Neural cell (in vitro differentiated cells): ENCODE measurements around the gene ZNF607. TPM values are rescaled to one million over a fixed set of nuclear protein-coding genes. Genes with fewer than 3 reads are reported as not detected.

Experiments used
- H2AFZ ChIP-seq: fragments of 200-600, 300-800 bp; sonication (generic), shearing (Covaris generic); 2 replicates; pipeline ENCODE4 v1.6.0; 2014; ENCODE audit warnings: low read depth, mild to moderate bottlenecking, antibody characterized with exemption, low read length, moderate library complexity
- H3F3A ChIP-seq: fragments of 200-600 bp; shearing (Covaris generic); 2 replicates; pipeline ENCODE4 v1.6.1; 2016; ENCODE audit warnings: mild to moderate bottlenecking, moderate library complexity, mixed read lengths, antibody characterized with exemption, low read length; ENCODE audit not compliant: insufficient read depth, poor library complexity, severe bottlenecking
- H3K27ac ChIP-seq: fragments of 200-600, 300-800 bp; sonication (generic), shearing (Covaris generic); 2 replicates; pipeline ENCODE4 v1.5.1; 2014; ENCODE audit warnings: mild to moderate bottlenecking, low read length, moderate library complexity
- H3K27me3 ChIP-seq: fragments of 300-800, 200-600 bp; sonication (generic), shearing (Covaris generic); 2 replicates; pipeline ENCODE4 v1.6.0; 2014; ENCODE audit warnings: mild to moderate bottlenecking, low read depth, low read length, moderate library complexity; ENCODE audit not compliant: insufficient read depth
- H3K36me3 ChIP-seq: fragments of 300-800, 200-600 bp; sonication (generic), shearing (Covaris generic); 2 replicates; pipeline ENCODE4 v1.5.1; 2014; ENCODE audit warnings: mild to moderate bottlenecking, antibody characterized with exemption, low read length, moderate library complexity; ENCODE audit not compliant: insufficient read depth
- H3K4me2 ChIP-seq: fragments of 300-800, 200-600 bp; sonication (generic), shearing (Covaris generic); 2 replicates; pipeline ENCODE4 v1.6.0; 2014; ENCODE audit warnings: mild to moderate bottlenecking, low read length
- H3K4me3 ChIP-seq: fragments of 300-800, 200-600 bp; sonication (generic), shearing (Covaris generic); 2 replicates; pipeline ENCODE4 v1.5.1; 2014; ENCODE audit warnings: mild to moderate bottlenecking, low read length, moderate library complexity
- H3K79me2 ChIP-seq: fragments of 200-600 bp; shearing (Covaris generic); replicated peaks from 2 replicates; pipeline ENCODE4 v1.6.0; 2014; ENCODE audit warnings: mild to moderate bottlenecking, low read length, moderate library complexity; ENCODE audit not compliant: insufficient read depth
- H3K9ac ChIP-seq: fragments of 300-800, 200-600 bp; sonication (generic), shearing (Covaris generic); 2 replicates; pipeline ENCODE4 v1.6.1; 2016; ENCODE audit warnings: mild to moderate bottlenecking, low read length, mixed read lengths
- H3K9me2 ChIP-seq: fragments of 200-600 bp; shearing (Covaris generic); 2 replicates; pipeline ENCODE4 v1.6.1; 2016; ENCODE audit warnings: mild to moderate bottlenecking, low read length, mixed read lengths; ENCODE audit not compliant: insufficient read depth
- H3K9me3 ChIP-seq: fragments of 200-600, 300-800 bp; sonication (generic), shearing (Covaris generic); 2 replicates; pipeline ENCODE4 v1.6.1; 2016; ENCODE audit warnings: mild to moderate bottlenecking, mixed run types, low read length, moderate library complexity, mixed read lengths
- H4K20me1 ChIP-seq: fragments of 200-600 bp; shearing (Covaris generic); 2 replicates; pipeline ENCODE4 v1.6.1; 2016; ENCODE audit warnings: mild to moderate bottlenecking, mixed run types; ENCODE audit not compliant: insufficient read depth
- EP300 ChIP-seq: fragments of 450-650 bp; conservative IDR thresholded peaks from 2 replicates; pipeline ENCODE4 v1.6.1; 2014; ENCODE audit warnings: antibody characterized with exemption, mild to moderate bottlenecking, moderate library complexity; ENCODE audit not compliant: poor library complexity, severe bottlenecking
- EZH2 ChIP-seq: fragments of 200-600, 300-800 bp; shearing (Covaris generic), sonication (generic); IDR thresholded peaks from 2 replicates; pipeline ENCODE4 v1.6.1; 2014; ENCODE audit warnings: antibody characterized with exemption, low read length, borderline replicate concordance, mild to moderate bottlenecking; ENCODE audit not compliant: insufficient read depth, poor library complexity, severe bottlenecking
- MXI1 ChIP-seq: fragments of 450-650 bp; conservative IDR thresholded peaks from 2 replicates; pipeline ENCODE4 v1.6.1; 2014; ENCODE audit warnings: antibody characterized with exemption, mild to moderate bottlenecking; ENCODE audit not compliant: poor library complexity, severe bottlenecking
- SMC3 ChIP-seq: fragments of 450-650 bp; conservative IDR thresholded peaks from 2 replicates; pipeline ENCODE4 v1.6.1; 2014; ENCODE audit warnings: antibody characterized with exemption, mild to moderate bottlenecking, moderate library complexity; ENCODE audit not compliant: poor library complexity
- polyA plus RNA-seq: library from polyadenylated mRNA; depleted of rRNA; stranded (reverse); fragments of >200 nt; gene quantifications from 2 replicates; pipeline ENCODE4 v1.2.3, GENCODE V29; 2014
- TF ChIP-seq, protein P1 (sequence below): fragments of 450-650 bp; IDR thresholded peaks from 2 replicates; pipeline ENCODE4 v1.5.1; 2014; ENCODE audit warnings: antibody characterized with exemption, mild to moderate bottlenecking, moderate library complexity; ENCODE audit not compliant: poor library complexity, severe bottlenecking
- TF ChIP-seq, protein P2 (sequence below): IDR thresholded peaks from 2 replicates; pipeline ENCODE4 v1.6.1; 2012; ENCODE audit warnings: borderline replicate concordance

The ZNF607 gene
- polyA plus RNA-seq, 1 donor from 2014 or later = 13.4 TPM

DNA sequence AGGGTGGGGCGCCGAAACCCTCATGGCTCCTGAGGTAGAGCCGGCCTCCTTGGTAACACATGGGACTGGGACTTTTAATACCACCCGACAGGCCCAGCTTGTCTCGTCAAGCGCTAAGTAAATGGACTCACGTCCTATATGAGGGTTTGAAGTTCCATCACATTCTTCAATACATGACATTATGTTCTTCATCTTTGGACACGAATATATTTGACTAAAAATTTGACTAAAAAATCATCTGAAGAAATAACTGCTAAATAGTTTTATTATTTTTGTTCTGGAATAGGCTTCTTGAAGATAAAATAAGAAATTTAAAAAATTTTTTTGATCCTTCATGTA is 335 bp upstream of the ZNF607 start:
- H3K9ac ChIP-seq = peak overlapping the region; percentile 85

DNA sequence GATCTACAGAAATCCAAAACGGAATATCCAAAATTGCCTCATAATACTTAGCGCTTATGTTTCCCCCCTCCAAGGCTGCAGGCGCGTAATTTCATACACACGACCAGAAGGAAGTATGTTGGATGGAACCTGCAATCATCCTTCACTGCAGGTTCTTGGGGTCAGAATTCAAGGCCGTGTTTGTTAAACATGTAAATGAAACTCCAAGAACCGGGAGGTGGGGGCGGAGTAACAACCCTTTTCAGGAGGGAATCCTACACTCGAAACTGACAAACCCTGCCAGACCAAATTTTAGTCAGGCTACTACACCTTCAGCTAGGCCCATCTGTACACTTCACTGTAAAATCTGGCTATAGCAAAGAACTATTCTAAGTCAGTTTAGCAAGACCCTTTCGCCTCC is 1.3 kb downstream of the ZNF607 start:
- Histone ChIP-seq H3F3A (no peaks in the 10 kb centered on the region), H2AFZ (no peak overlapping the region), H4K20me1 (no peaks in the 10 kb centered on the region), H3K36me3 (peaks cover 8% of the 10 kb centered on the region), H3K27ac (peak overlapping the region; percentile 73), H3K4me3 (peak overlapping the region; percentile 88), H3K9me3 (no peaks in the 10 kb centered on the region), H3K27me3 (no peaks in the 10 kb centered on the region), H3K4me2 (peak overlapping the region; percentile 63), H3K9me2 (no peaks in the 10 kb centered on the region), H3K9ac (peak overlapping the region; percentile 85), H3K79me2 (peaks cover 17% of the 10 kb centered on the region)
- TF ChIP-seq SMC3 (no peak), EZH2 (no peak), MXI1 (no peak), EP300 (no peak)
- TF ChIP-seq, protein P1, sequence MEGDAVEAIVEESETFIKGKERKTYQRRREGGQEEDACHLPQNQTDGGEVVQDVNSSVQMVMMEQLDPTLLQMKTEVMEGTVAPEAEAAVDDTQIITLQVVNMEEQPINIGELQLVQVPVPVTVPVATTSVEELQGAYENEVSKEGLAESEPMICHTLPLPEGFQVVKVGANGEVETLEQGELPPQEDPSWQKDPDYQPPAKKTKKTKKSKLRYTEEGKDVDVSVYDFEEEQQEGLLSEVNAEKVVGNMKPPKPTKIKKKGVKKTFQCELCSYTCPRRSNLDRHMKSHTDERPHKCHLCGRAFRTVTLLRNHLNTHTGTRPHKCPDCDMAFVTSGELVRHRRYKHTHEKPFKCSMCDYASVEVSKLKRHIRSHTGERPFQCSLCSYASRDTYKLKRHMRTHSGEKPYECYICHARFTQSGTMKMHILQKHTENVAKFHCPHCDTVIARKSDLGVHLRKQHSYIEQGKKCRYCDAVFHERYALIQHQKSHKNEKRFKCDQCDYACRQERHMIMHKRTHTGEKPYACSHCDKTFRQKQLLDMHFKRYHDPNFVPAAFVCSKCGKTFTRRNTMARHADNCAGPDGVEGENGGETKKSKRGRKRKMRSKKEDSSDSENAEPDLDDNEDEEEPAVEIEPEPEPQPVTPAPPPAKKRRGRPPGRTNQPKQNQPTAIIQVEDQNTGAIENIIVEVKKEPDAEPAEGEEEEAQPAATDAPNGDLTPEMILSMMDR = no peak
- TF ChIP-seq, protein P2, sequence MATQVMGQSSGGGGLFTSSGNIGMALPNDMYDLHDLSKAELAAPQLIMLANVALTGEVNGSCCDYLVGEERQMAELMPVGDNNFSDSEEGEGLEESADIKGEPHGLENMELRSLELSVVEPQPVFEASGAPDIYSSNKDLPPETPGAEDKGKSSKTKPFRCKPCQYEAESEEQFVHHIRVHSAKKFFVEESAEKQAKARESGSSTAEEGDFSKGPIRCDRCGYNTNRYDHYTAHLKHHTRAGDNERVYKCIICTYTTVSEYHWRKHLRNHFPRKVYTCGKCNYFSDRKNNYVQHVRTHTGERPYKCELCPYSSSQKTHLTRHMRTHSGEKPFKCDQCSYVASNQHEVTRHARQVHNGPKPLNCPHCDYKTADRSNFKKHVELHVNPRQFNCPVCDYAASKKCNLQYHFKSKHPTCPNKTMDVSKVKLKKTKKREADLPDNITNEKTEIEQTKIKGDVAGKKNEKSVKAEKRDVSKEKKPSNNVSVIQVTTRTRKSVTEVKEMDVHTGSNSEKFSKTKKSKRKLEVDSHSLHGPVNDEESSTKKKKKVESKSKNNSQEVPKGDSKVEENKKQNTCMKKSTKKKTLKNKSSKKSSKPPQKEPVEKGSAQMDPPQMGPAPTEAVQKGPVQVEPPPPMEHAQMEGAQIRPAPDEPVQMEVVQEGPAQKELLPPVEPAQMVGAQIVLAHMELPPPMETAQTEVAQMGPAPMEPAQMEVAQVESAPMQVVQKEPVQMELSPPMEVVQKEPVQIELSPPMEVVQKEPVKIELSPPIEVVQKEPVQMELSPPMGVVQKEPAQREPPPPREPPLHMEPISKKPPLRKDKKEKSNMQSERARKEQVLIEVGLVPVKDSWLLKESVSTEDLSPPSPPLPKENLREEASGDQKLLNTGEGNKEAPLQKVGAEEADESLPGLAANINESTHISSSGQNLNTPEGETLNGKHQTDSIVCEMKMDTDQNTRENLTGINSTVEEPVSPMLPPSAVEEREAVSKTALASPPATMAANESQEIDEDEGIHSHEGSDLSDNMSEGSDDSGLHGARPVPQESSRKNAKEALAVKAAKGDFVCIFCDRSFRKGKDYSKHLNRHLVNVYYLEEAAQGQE = no peak

More for the DNA sequence above, 335 bp upstream of the ZNF607 start:
- TF ChIP-seq, protein P1 = peak; percentile 1
- TF ChIP-seq MXI1 (no peak), SMC3 (no peak)
- Histone ChIP-seq H2AFZ (peak overlapping the region; percentile 86), H3K9me3 (no peaks in the 10 kb centered on the region), H3K27ac (peak overlapping the region; percentile 73), H4K20me1 (no peaks in the 10 kb centered on the region), H3K36me3 (peaks cover 8% of the 10 kb centered on the region), H3K4me3 (peak overlapping the region; percentile 88), H3K4me2 (no peak overlapping the region), H3F3A (no peaks in the 10 kb centered on the region), H3K79me2 (peaks cover 17% of the 10 kb centered on the region), H3K27me3 (no peaks in the 10 kb centered on the region), H3K9me2 (no peaks in the 10 kb centered on the region)
